ENCODE measurements around the gene SPOP.

The SPOP gene

GRCh38 chr17:49621420-49621819 lies 56.5 kb downstream of the SPOP start:
- no peak overlapping the region for H3K4me3 ChIP-seq (ENCODE audit: control insufficient read depth, low read depth, low read length)
- TF ChIP-seq CTCF (IDR thresholded peaks at IDR 0.05; ENCODE audit: control insufficient read depth, insufficient read depth, low read depth, low read length, missing control alignments): no peak
- DNase-seq (ENCODE audit: low read depth): no peak

GRCh38 chr17:49618028-49618611 lies 59.8 kb downstream of the SPOP start:
- H3K4me3 ChIP-seq (ENCODE audit: control insufficient read depth, low read depth, low read length): no peak overlapping the region
- TF ChIP-seq CTCF (IDR thresholded peaks at IDR 0.05; ENCODE audit: control insufficient read depth, insufficient read depth, low read depth, low read length, missing control alignments): no peak
- DNase-seq (ENCODE audit: low read depth): no peak

- no peak overlapping the region for H3K4me3 ChIP-seq (ENCODE audit: control insufficient read depth, low read depth, low read length)
- DNase-seq (ENCODE audit: low read depth): peak; percentile 81
- TF ChIP-seq CTCF (IDR thresholded peaks at IDR 0.05; ENCODE audit: control insufficient read depth, insufficient read depth, low read depth, low read length, missing control alignments): no peak
These were observed 61.2 kb downstream of the SPOP start for GRCh38 chr17:49616601-49617131.

GRCh38 chr17:49616086-49616485 lies 61.8 kb downstream of the SPOP start:
- no peak for DNase-seq (ENCODE audit: low read depth)
- no peak for TF ChIP-seq CTCF (IDR thresholded peaks at IDR 0.05; ENCODE audit: control insufficient read depth, insufficient read depth, low read depth, low read length, missing control alignments)
- H3K4me3 ChIP-seq (ENCODE audit: control insufficient read depth, low read depth, low read length): no peak overlapping the region

GRCh38 chr17:49613182-49613800 lies 64.6 kb downstream of the SPOP start:
- TF ChIP-seq CTCF (IDR thresholded peaks at IDR 0.05; ENCODE audit: control insufficient read depth, insufficient read depth, low read depth, low read length, missing control alignments): no peak
- no peak for DNase-seq (ENCODE audit: low read depth)
- H3K4me3 ChIP-seq (ENCODE audit: control insufficient read depth, low read depth, low read length): no peak overlapping the region

GRCh38 chr17:49612726-49613125 lies 65.2 kb downstream of the SPOP start:
- no peak for DNase-seq (ENCODE audit: low read depth)
- TF ChIP-seq CTCF (IDR thresholded peaks at IDR 0.05; ENCODE audit: control insufficient read depth, insufficient read depth, low read depth, low read length, missing control alignments): no peak
- no peak overlapping the region for H3K4me3 ChIP-seq (ENCODE audit: control insufficient read depth, low read depth, low read length)
